WTC11 (cell line): ENCODE results near the gene LIFR. TPM values are rescaled to one million over a fixed set of nuclear protein-coding genes. Genes with fewer than 3 reads are reported as not detected.

Experiments
- ATAC-seq: fragments of 200-7000 bp; cut with Tn5 transposase; 2 replicates; pipeline ENCODE4 v1.10.0; 2021; ENCODE audit warnings: mild to moderate bottlenecking, moderate library complexity
- CTCF ChIA-PET: fragments of 300-600 bp; sonication (Branson Sonifier 250); formaldehyde crosslinking; loops from one replicate; lab custom pipeline; 2021; ENCODE audit warnings: antibody characterized with exemption; lab: Charles Lee
- POLR2A ChIA-PET: fragments of 350-600 bp; sonication (Branson Sonifier 250); formaldehyde crosslinking; loops from one replicate; lab custom pipeline; 2021; ENCODE audit warnings: antibody characterized with exemption; lab: Charles Lee
- DNase-seq: peaks from one replicate; pipeline ENCODE4 v3.0.0; 2021; ENCODE audit warnings: low spot score
- H3K27ac Mint-ChIP-seq: 2 replicates; pipeline ENCODE4 v1.8.0; 2021; ENCODE audit warnings: mixed read lengths
- H3K27me3 Mint-ChIP-seq: 2 replicates; pipeline ENCODE4 v1.8.0; 2021; ENCODE audit warnings: low read depth, mild to moderate bottlenecking, moderate library complexity, mixed read lengths
- H3K36me3 Mint-ChIP-seq: 2 replicates; pipeline ENCODE4 v1.8.0; 2021; ENCODE audit warnings: mixed read lengths
- H3K4me1 Mint-ChIP-seq: 2 replicates; pipeline ENCODE4 v1.8.0; 2022; ENCODE audit warnings: mixed read lengths
- H3K4me3 Mint-ChIP-seq: 2 replicates; pipeline ENCODE4 v1.8.0; 2021; ENCODE audit warnings: mild to moderate bottlenecking, moderate library complexity, mixed read lengths
- H3K9me3 Mint-ChIP-seq: 2 replicates; pipeline ENCODE4 v1.8.0; 2021; ENCODE audit warnings: mixed read lengths
- AFF4 ChIP-seq: sonication (generic); formaldehyde crosslinking; IDR thresholded peaks from 2 replicates; pipeline ENCODE4 v1.8.1; 2023; ENCODE audit warnings: mild to moderate bottlenecking, missing genetic modification reagents, borderline replicate concordance
- CDX4 ChIP-seq: fragments of 250-450 bp; sonication (Bioruptor Pico); IDR thresholded peaks from 2 replicates; pipeline ENCODE4 v1.9.0; 2021; ENCODE audit warnings: moderate library complexity, mild to moderate bottlenecking, inconsistent platforms, borderline replicate concordance
- CREM ChIP-seq: sonication (generic); formaldehyde crosslinking; IDR thresholded peaks from 2 replicates; pipeline ENCODE4 v1.8.1; 2022; ENCODE audit warnings: mild to moderate bottlenecking, missing genetic modification reagents, moderate library complexity
- ELF4 ChIP-seq: sonication (generic); formaldehyde crosslinking; IDR thresholded peaks from 2 replicates; pipeline ENCODE4 v1.8.1; 2022; ENCODE audit warnings: low read depth, mild to moderate bottlenecking, moderate library complexity, missing genetic modification reagents
- ERG ChIP-seq: fragments of 250-450 bp; sonication (Bioruptor Pico); IDR thresholded peaks from 2 replicates; pipeline ENCODE4 v1.8.0; 2021; ENCODE audit warnings: mild to moderate bottlenecking
- FOXK1 ChIP-seq: sonication (generic); formaldehyde crosslinking; IDR thresholded peaks from 2 replicates; pipeline ENCODE4 v1.8.0; 2022; ENCODE audit warnings: mild to moderate bottlenecking, moderate library complexity, missing genetic modification reagents
- GABPB1 ChIP-seq: sonication (generic); formaldehyde crosslinking; IDR thresholded peaks from 2 replicates; pipeline ENCODE4 v1.8.1; 2023; ENCODE audit warnings: mild to moderate bottlenecking, missing genetic modification reagents
- HMGA2 ChIP-seq: fragments of 250-450 bp; sonication (Bioruptor Pico); IDR thresholded peaks from 2 replicates; pipeline ENCODE4 v1.4.0; 2021; ENCODE audit warnings: mild to moderate bottlenecking, moderate library complexity
- IRF2 ChIP-seq: sonication (generic); formaldehyde crosslinking; IDR thresholded peaks from 2 replicates; pipeline ENCODE4 v1.8.0; 2022; ENCODE audit warnings: low read depth, missing genetic modification reagents, borderline replicate concordance
- KAT7 ChIP-seq: sonication (generic); formaldehyde crosslinking; IDR thresholded peaks from 2 replicates; pipeline ENCODE4 v1.8.1; 2023; ENCODE audit warnings: missing genetic modification reagents, mild to moderate bottlenecking, borderline replicate concordance
- MLX ChIP-seq: sonication (generic); formaldehyde crosslinking; IDR thresholded peaks from 2 replicates; pipeline ENCODE4 v1.8.1; 2023; ENCODE audit warnings: mild to moderate bottlenecking, missing genetic modification reagents, moderate library complexity
- MYBL2 ChIP-seq: sonication (generic); formaldehyde crosslinking; IDR thresholded peaks from 2 replicates; pipeline ENCODE4 v1.8.1; 2023; ENCODE audit warnings: mild to moderate bottlenecking, moderate library complexity, missing genetic modification reagents
- OVOL2 ChIP-seq: fragments of 250-450 bp; sonication (Bioruptor Pico); IDR thresholded peaks from 2 replicates; pipeline ENCODE4 v1.9.0; 2021; ENCODE audit warnings: mild to moderate bottlenecking, borderline replicate concordance
- RELA ChIP-seq: sonication (generic); formaldehyde crosslinking; IDR thresholded peaks from 2 replicates; pipeline ENCODE4 v1.8.1; 2022; ENCODE audit warnings: missing genetic modification reagents, mild to moderate bottlenecking, borderline replicate concordance
- SOX15 ChIP-seq: fragments of 250-450 bp; sonication (Bioruptor Pico); IDR thresholded peaks from 2 replicates; pipeline ENCODE4 v1.9.0; 2021; ENCODE audit warnings: mild to moderate bottlenecking
- ZBTB43 ChIP-seq: sonication (generic); formaldehyde crosslinking; IDR thresholded peaks from 2 replicates; pipeline ENCODE4 v1.8.1; 2023; ENCODE audit warnings: mild to moderate bottlenecking, missing genetic modification reagents
- ZNF219 ChIP-seq: sonication (generic); formaldehyde crosslinking; IDR thresholded peaks from 2 replicates; pipeline ENCODE4 v1.8.0; 2023; ENCODE audit warnings: missing genetic modification reagents, mild to moderate bottlenecking, borderline replicate concordance
- ZNF396 ChIP-seq: fragments of 250-450 bp; sonication (Bioruptor Pico); IDR thresholded peaks from 2 replicates; pipeline ENCODE4 v1.8.0; 2021; ENCODE audit warnings: mild to moderate bottlenecking, moderate library complexity, borderline replicate concordance
- total RNA-seq: library from RNA; stranded (reverse); gene quantifications from 3 replicates; pipeline ENCODE4 v1.2.3, GENCODE V29; 2021
- TF ChIP-seq, protein P1 (sequence below): sonication (generic); formaldehyde crosslinking; conservative IDR thresholded peaks from 2 replicates; pipeline ENCODE4 v1.8.1; 2022; ENCODE audit warnings: mild to moderate bottlenecking, missing genetic modification reagents
- TF ChIP-seq, protein P2 (sequence below): sonication (generic); formaldehyde crosslinking; IDR thresholded peaks from 2 replicates; pipeline ENCODE4 v1.8.1; 2022; ENCODE audit warnings: low read depth, missing genetic modification reagents, borderline replicate concordance

The LIFR gene
- total RNA-seq, 1 experiment from 2014 or later, result 14.4 TPM

GRCh38 chr5:38562444-38563210 lies 6.2 kb upstream of the LIFR start (continued):
- TF ChIP-seq ZBTB43 (CRISPR knock-in tag), result no peak
- TF ChIP-seq HMGA2 (CRISPR knock-in tag), result no peak
- no peak for TF ChIP-seq KAT7 (CRISPR knock-in tag)
- TF ChIP-seq ELF4 (CRISPR knock-in tag), result no peak
- TF ChIP-seq MLX (CRISPR knock-in tag), result no peak

- H3K4me3 Mint-ChIP-seq, result no peak overlapping the region
- ChIA-PET POLR2A (no interaction called here), CTCF (interaction anchor here (1.3 kb wide), 1 partner anchor 118 kb away, joined by 3 read pairs; no protein-coding TSS in a partner anchor)
- peaks cover 19% of the 10 kb centered on the region for H3K4me1 Mint-ChIP-seq
- H3K9me3 Mint-ChIP-seq, result no peaks in the 10 kb centered on the region
- no peak for ATAC-seq
- no peaks in the 10 kb centered on the region for H3K36me3 Mint-ChIP-seq
- DNase-seq, result no peak
- peaks cover 7% of the 10 kb centered on the region for H3K27me3 Mint-ChIP-seq
- TF ChIP-seq ZNF396 (no peak), KAT7 (CRISPR knock-in tag) (no peak), FOXK1 (no peak), GABPB1 (CRISPR knock-in tag) (peak; percentile 65; the same call in 1 of the 2 replicates), IRF2 (CRISPR knock-in tag) (no peak), ERG (CRISPR knock-in tag) (no peak)
- TF ChIP-seq, protein P1, sequence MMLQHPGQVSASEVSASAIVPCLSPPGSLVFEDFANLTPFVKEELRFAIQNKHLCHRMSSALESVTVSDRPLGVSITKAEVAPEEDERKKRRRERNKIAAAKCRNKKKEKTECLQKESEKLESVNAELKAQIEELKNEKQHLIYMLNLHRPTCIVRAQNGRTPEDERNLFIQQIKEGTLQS, result no peak
- TF ChIP-seq, protein P2, sequence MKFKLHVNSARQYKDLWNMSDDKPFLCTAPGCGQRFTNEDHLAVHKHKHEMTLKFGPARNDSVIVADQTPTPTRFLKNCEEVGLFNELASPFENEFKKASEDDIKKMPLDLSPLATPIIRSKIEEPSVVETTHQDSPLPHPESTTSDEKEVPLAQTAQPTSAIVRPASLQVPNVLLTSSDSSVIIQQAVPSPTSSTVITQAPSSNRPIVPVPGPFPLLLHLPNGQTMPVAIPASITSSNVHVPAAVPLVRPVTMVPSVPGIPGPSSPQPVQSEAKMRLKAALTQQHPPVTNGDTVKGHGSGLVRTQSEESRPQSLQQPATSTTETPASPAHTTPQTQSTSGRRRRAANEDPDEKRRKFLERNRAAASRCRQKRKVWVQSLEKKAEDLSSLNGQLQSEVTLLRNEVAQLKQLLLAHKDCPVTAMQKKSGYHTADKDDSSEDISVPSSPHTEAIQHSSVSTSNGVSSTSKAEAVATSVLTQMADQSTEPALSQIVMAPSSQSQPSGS, result no peak
- no peak overlapping the region for H3K27ac Mint-ChIP-seq
These were observed 3.0 kb upstream of the LIFR start for GRCh38 chr5:38559428-38559827.

GRCh38 chr5:38557792-38558191 lies 1.3 kb upstream of the LIFR start:
- ChIA-PET POLR2A (no interaction called here), CTCF (interaction anchor here (1.3 kb wide), 2 partner anchors 116 to 252 kb away, joined by 3 to 5 read pairs; no protein-coding TSS in a partner anchor)
- DNase-seq (no peak), ATAC-seq (no peak)
- no peaks in the 10 kb centered on the region for H3K36me3 Mint-ChIP-seq
- H3K4me1 Mint-ChIP-seq, result peaks cover 31% of the 10 kb centered on the region
- H3K4me3 Mint-ChIP-seq, result peak overlapping the region; percentile 85
- no peaks in the 10 kb centered on the region for H3K9me3 Mint-ChIP-seq
- H3K27me3 Mint-ChIP-seq, result peaks cover 7% of the 10 kb centered on the region
- no peak overlapping the region for H3K27ac Mint-ChIP-seq
- TF ChIP-seq FOXK1, result no peak
- no peak for TF ChIP-seq SOX15 (CRISPR knock-in tag)
- no peak for TF ChIP-seq CDX4 (CRISPR knock-in tag)
- no peak for TF ChIP-seq CREM
- no peak for TF ChIP-seq MYBL2
- no peak for TF ChIP-seq ZNF219 (CRISPR knock-in tag)
- no peak for TF ChIP-seq AFF4 (CRISPR knock-in tag)
- TF ChIP-seq ELF4 (CRISPR knock-in tag), result no peak
- TF ChIP-seq OVOL2 (CRISPR knock-in tag), result no peak
- TF ChIP-seq RELA (CRISPR knock-in tag), result no peak
